ENCODE results near the gene CCDC178.

Gene CCDC178

GRCh38 chr18:32908424-32908805 lies 532.1 kb downstream of the CCDC178 start:
- DNase-seq: no peak

DNA sequence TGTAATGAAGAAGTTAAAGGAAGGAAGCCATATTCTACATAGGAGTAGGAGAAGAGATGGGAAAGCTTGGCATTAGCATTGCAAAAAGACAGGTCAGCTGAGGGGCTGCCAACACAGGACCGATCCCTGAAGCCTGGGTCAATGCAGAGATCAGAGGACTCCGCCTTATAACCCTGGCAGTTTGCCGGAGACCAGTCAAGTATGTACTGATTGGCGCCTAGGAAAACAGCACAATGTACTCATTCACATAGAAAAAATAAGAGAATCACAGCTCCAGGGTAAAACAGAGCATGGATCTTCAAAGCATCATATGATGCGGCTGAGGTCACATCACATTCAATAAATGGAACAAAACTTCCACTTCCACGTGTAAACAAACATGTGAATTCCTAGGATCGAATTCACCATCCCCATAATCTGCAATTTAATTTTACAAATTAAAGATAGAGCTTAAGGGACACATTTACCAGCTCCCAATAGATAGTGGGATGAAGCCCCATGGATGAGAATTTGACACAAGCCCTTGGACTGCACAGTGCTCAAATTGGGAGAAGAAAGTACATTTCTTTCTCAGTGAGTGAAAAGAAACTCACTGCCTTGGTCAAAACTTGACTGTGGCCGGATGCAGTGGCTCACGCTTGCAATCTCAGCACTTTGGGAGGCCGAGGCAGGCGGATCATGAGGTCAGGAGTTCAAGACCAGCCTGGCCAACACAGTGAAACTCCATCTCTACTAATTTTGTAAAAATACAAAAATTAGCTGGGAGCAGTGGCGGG lies 532.7 kb downstream of the CCDC178 start:
- no peak for DNase-seq

DNA sequence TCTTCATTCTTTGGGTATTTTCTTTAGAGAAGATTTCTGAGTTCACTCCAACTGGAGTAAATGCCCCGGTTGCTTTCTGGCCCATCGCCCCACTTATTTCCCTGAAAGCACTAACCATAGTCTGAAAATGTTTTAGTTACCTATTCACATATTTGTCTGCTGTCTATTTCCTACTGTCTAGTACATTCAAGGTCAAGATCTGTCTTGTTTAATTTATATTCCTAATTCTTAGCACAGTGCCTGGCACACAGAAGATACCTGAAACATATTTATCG lies 533.3 kb downstream of the CCDC178 start:
- no peak for DNase-seq

- DNase-seq: no peak
Measured at GRCh38 chr18:32906506-32907310, 533.8 kb downstream of the CCDC178 start.

DNA sequence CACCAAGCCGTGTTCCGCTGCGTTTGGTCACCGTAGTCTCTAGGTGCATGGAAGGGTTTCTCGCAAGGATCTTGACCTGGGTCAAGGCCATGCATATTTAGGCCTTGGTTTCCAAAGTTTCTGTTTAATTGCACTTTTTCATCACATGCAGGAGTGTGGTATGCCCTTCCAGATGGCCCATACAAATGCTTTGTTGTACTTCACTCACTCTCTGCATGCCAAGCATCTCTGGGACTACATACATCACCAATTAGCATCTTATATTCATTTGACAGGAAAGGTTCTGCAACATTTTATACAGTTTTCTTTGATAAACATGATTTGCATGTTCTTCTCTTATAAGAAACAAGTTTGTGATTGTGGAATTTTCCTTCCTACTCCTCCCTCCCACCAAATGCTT lies 534.9 kb downstream of the CCDC178 start:
- DNase-seq: no peak

GRCh38 chr18:32902568-32903330 lies 537.8 kb downstream of the CCDC178 start:
- no peak for DNase-seq

DNA sequence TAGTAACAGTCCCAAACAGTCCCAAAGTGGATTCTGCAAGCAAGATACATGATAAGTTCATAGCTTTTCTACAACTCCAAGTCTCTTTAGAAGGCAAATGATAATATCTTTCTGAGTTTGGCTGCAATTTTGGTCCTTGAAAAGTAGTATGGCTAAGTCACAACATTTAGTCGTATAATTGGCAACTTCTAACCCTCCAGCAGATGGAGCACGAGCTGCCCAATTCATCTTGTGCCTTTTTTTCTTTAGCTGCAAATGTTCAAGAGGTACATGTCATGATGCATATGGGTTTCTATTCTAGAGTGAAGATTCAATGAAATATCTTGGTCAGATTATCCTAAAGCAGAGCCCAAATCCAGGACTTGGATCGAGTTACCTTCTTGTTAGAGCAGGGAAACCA lies 540.7 kb downstream of the CCDC178 start:
- DNase-seq: no peak

GRCh38 chr18:32896776-32897547 lies 543.6 kb downstream of the CCDC178 start:
- DNase-seq: no peak

GRCh38 chr18:32893915-32894314 lies 546.6 kb downstream of the CCDC178 start:
- no peak for DNase-seq

DNA sequence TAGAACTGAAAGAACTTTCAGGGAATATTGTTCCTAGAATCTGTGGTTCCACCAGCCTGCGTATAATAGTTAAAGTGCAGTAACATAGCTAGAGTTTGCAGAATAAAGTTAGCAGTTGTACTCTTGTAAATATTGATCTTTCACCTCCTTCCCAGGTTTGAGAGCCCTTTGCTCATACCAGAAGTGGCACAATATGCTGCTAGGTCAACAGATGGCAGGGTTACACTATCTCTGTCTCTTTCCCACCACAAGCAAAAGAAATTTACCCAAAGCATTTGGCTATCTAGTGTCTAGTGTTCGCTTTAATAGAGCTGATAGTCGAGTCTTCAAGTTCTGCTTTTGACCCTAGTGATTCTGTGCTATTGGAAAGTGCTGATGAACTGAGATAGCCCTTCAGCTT lies 548.7 kb downstream of the CCDC178 start:
- DNase-seq: no peak

DNA sequence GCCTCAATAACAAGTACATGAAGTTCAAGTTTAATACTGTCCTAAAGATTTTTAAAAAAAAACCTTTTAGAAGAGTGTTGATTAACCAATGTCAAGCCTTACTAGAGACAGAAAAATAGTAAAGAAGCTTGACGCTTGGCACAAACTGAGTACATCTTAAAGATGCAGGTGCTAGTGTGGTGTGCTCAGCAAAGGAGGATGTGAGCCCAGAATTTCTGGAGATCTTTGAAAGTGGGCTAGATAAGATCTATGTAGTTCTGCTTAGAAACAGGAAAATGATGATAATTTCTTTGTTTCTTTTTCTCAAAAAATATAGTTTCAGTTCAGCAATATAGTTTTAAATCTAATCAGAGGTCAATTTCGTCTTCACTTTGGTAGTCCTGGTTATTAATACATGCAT lies 549.4 kb downstream of the CCDC178 start:
- no peak for DNase-seq

- DNase-seq: no peak
Measured at GRCh38 chr18:32889615-32890593, 550.6 kb downstream of the CCDC178 start.

GRCh38 chr18:32888306-32888705 lies 552.2 kb downstream of the CCDC178 start:
- no peak for DNase-seq

Data from NCI-H345 (cell line).